ENCODE data around the gene GRID2.

GRCh38 chr4:92447255-92447905, 143.6 kb downstream of the GRID2 start:
- TF ChIP-seq CTCF (IDR thresholded peaks at IDR 0.05; ENCODE audit: low read length): no peak
- TF ChIP-seq EZH2 (optimal IDR thresholded peaks at IDR 0.05; ENCODE audit: low read depth, low read length): no peak

Data from MM.1S (cell line).